DOHH2 (cell line): ENCODE data around the gene STYK1.

Experiments
- H3F3A ChIP-seq: fragments of 200-600 bp; sonication (generic), shearing (Covaris generic); 2 replicates; pipeline ENCODE4 v1.6.0; 2016; ENCODE audit warnings: antibody characterized with exemption, mild to moderate bottlenecking; ENCODE audit not compliant: control insufficient read depth, insufficient read depth
- H3K27ac ChIP-seq: fragments of 200-600 bp; sonication (generic); 2 replicates; pipeline ENCODE4 v1.5.1; 2014; ENCODE audit warnings: low read depth, mild to moderate bottlenecking, low read length, moderate library complexity
- H3K27me3 ChIP-seq: fragments of 200-600 bp; sonication (generic); 2 replicates; pipeline ENCODE4 v1.6.1; 2014; ENCODE audit warnings: mild to moderate bottlenecking, low read length, mixed read lengths; ENCODE audit not compliant: control insufficient read depth
- H3K36me3 ChIP-seq: fragments of 200-600 bp; sonication (generic); 2 replicates; pipeline ENCODE4 v1.6.1; 2014; ENCODE audit warnings: mild to moderate bottlenecking, low read length, moderate library complexity, mixed read lengths; ENCODE audit not compliant: control insufficient read depth
- H3K4me1 ChIP-seq: fragments of 200-600 bp; sonication (generic); 2 replicates; pipeline ENCODE4 v1.6.1; 2014; ENCODE audit warnings: mild to moderate bottlenecking, low read length, mixed read lengths; ENCODE audit not compliant: control insufficient read depth
- H3K4me2 ChIP-seq: fragments of 200-600 bp; sonication (generic); 2 replicates; pipeline ENCODE4 v1.6.0; 2014; ENCODE audit warnings: mild to moderate bottlenecking, low read length, moderate library complexity
- H3K4me3 ChIP-seq: fragments of 200-600 bp; sonication (generic); 2 replicates; pipeline ENCODE4 v1.5.1; 2014; ENCODE audit warnings: mild to moderate bottlenecking, low read length, mixed read lengths
- H3K79me2 ChIP-seq: fragments of 200-600 bp; sonication (generic); 2 replicates; pipeline ENCODE4 v1.6.1; 2014; ENCODE audit warnings: mild to moderate bottlenecking, low read length, mixed read lengths; ENCODE audit not compliant: control insufficient read depth
- H3K9me2 ChIP-seq: fragments of 200-600 bp; sonication (generic); replicated peaks from 2 replicates; pipeline ENCODE4 v1.6.1; 2014; ENCODE audit warnings: mild to moderate bottlenecking, low read length, mixed read lengths; ENCODE audit not compliant: control insufficient read depth
- H3K9me3 ChIP-seq: fragments of 200-600 bp; sonication (generic); 2 replicates; pipeline ENCODE4 v1.6.1; 2014; ENCODE audit warnings: antibody characterized with exemption, low read length, mixed read lengths; ENCODE audit not compliant: control insufficient read depth, insufficient read depth
- H4K20me1 ChIP-seq: fragments of 200-600 bp; sonication (generic); 2 replicates; pipeline ENCODE4 v1.6.0; 2014; ENCODE audit warnings: low read depth, mild to moderate bottlenecking, antibody characterized with exemption, low read length, moderate library complexity; ENCODE audit not compliant: control insufficient read depth, insufficient read depth
- CTCF ChIP-seq: fragments of 200-600 bp; sonication (generic); IDR thresholded peaks from one replicate; pipeline ENCODE4 v1.5.1; 2014; ENCODE audit warnings: antibody characterized with exemption, mild to moderate bottlenecking, low read depth, low read length; ENCODE audit not compliant: poor library complexity, severe bottlenecking
- EZH2phosphoT487 ChIP-seq: fragments of 200-600 bp; sonication (generic); IDR thresholded peaks from 2 replicates; pipeline ENCODE4 v1.6.1; 2017; ENCODE audit warnings: borderline replicate concordance, mild to moderate bottlenecking, antibody characterized with exemption, low read length, moderate library complexity, mixed read lengths

Gene STYK1

DNA sequence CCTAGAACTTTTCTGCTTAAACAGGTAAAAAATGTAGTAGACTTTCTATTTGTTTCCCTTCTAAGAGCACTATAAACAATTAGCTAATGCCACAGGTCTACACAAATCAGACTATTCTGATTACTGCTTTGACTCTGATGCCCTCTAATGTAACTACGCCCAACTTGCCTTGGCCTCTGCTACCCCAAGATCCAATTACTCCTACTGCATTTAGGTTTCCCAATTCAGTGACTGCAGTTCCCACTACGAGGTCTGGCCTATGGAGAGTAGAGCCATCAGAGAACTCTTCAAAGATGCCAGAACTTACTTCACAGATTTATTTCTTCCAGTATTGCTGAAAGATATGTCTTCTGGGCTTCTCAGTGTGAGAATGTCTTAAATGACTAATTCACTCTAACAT, 15.3 kb upstream of the STYK1 start:
- H3K4me2 ChIP-seq, result no peak overlapping the region
- no peaks in the 10 kb centered on the region for H3K36me3 ChIP-seq
- H3K27me3 ChIP-seq, result no peaks in the 10 kb centered on the region
- TF ChIP-seq EZH2phosphoT487 (no peak), CTCF (no peak)
- no peak overlapping the region for H3K27ac ChIP-seq
- no peaks in the 10 kb centered on the region for H3K9me2 ChIP-seq
- H3K9me3 ChIP-seq, result no peaks in the 10 kb centered on the region
- H3K4me3 ChIP-seq, result no peak overlapping the region
- no peaks in the 10 kb centered on the region for H3K79me2 ChIP-seq
- H4K20me1 ChIP-seq, result no peaks in the 10 kb centered on the region
- H3F3A ChIP-seq, result no peaks in the 10 kb centered on the region
- H3K4me1 ChIP-seq, result no peaks in the 10 kb centered on the region

DNA sequence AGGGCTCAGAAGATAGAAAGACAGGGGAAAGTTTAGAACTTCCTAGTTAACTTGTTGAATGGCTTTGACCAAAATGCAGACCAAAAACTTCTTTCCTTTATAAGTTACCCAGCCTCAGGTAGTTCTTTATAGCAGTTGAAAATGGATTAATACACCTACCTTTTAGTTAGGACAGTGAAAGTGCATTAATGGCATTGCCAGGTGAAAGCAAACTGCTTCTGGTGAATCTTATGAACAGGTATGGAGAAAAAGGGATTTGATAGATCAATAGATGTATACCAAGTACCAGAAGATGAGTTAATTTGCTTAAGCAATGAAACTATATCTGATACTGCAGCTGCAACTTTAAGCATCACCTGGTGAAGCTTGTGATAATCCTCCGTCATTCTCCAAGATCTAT, 14.2 kb upstream of the STYK1 start:
- Histone ChIP-seq H3K36me3 (no peaks in the 10 kb centered on the region), H4K20me1 (no peaks in the 10 kb centered on the region), H3K4me3 (no peak overlapping the region), H3K27me3 (no peaks in the 10 kb centered on the region), H3K4me1 (no peaks in the 10 kb centered on the region), H3K4me2 (no peak overlapping the region), H3K9me3 (no peaks in the 10 kb centered on the region), H3K79me2 (no peaks in the 10 kb centered on the region), H3K9me2 (no peaks in the 10 kb centered on the region), H3K27ac (no peak overlapping the region), H3F3A (no peaks in the 10 kb centered on the region)
- no peak for TF ChIP-seq CTCF
- TF ChIP-seq EZH2phosphoT487, result no peak

DNA sequence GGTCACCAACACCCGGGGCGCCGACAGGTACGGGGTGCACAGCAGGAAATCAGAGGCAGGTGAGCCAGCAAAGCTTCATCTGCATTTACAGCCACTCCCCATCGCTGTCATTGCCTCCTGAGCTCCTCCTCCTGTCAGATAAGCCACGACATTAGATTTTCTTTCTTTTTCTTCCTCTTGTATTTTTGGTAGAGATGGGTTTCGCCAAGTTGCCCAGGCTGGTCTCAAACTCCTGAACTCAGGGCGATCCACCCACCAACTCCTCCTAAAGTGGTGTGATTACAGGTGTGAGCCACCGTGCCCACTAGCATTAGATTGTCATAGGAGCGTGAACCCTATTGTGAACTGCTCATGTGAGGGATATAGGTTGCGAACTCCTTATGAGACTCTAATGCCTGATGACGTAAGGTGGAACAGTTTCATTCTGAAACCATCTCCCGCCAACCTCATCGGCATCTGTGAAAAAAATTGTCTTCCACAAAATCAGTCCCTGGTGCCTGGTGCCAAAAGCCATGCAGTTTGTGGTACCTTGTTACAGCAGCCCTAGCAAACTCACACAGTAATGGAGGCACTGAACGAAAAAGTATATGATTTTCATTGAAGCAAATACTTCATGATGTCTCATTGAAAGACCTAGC, 1.5 kb downstream of the STYK1 start:
- peaks cover 5% of the 10 kb centered on the region; the same call in 1 of the 2 replicates for H3K4me1 ChIP-seq
- H3K4me2 ChIP-seq, result no peak overlapping the region
- H3K27ac ChIP-seq, result no peak overlapping the region
- H3K36me3 ChIP-seq, result no peaks in the 10 kb centered on the region
- H3K27me3 ChIP-seq, result peaks cover 13% of the 10 kb centered on the region
- H3K79me2 ChIP-seq, result no peaks in the 10 kb centered on the region
- no peaks in the 10 kb centered on the region for H3K9me3 ChIP-seq
- no peaks in the 10 kb centered on the region for H3K9me2 ChIP-seq
- H3F3A ChIP-seq, result no peaks in the 10 kb centered on the region
- H3K4me3 ChIP-seq, result no peak overlapping the region
- TF ChIP-seq CTCF (no peak), EZH2phosphoT487 (no peak)
- H4K20me1 ChIP-seq, result no peaks in the 10 kb centered on the region

DNA sequence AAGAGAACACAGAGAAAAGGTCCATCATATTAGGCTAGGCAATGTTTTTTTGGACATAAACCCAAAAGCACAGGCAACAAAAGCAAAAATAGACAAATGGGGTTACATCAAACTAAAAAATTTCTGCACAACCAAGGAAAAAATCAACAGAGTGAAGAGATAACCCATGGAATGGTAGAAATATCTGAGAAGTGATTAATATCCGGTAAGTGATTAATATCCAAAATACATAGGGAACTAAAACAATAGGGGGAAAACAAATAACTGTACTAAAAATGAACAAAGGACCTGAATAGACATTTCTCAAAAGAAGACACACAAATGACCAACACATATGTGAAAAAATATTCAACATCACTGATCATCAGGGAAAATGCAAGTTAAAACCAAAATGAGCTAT, 4.3 kb downstream of the STYK1 start:
- H3K9me3 ChIP-seq, result no peaks in the 10 kb centered on the region
- no peak for TF ChIP-seq CTCF
- TF ChIP-seq EZH2phosphoT487, result no peak
- H4K20me1 ChIP-seq, result no peaks in the 10 kb centered on the region
- H3K27me3 ChIP-seq, result peaks cover 6% of the 10 kb centered on the region
- no peaks in the 10 kb centered on the region for H3K79me2 ChIP-seq
- no peaks in the 10 kb centered on the region for H3K36me3 ChIP-seq
- no peak overlapping the region for H3K4me2 ChIP-seq
- peaks cover 5% of the 10 kb centered on the region; the same call in 1 of the 2 replicates for H3K4me1 ChIP-seq
- H3K27ac ChIP-seq, result no peak overlapping the region
- no peaks in the 10 kb centered on the region for H3K9me2 ChIP-seq
- H3K4me3 ChIP-seq, result no peak overlapping the region
- H3F3A ChIP-seq, result no peaks in the 10 kb centered on the region
